GM21528 (cell line): Measurements from ENCODE around the gene SVIL.
"Not testable (repeated sequence)": the region's sequence is repeated elsewhere in the genome, so short reads cannot be mapped to it uniquely, and the experiment has no call there.

Experiments
- ATAC-seq: cut with Tn5 transposase; IDR thresholded peaks from one replicate; pipeline ENCODE4 v1.9.1; 2021; ENCODE audit warnings: mild to moderate bottlenecking, moderate library complexity; ENCODE audit not compliant: unreplicated experiment, low FRiP score

Gene SVIL

DNA sequence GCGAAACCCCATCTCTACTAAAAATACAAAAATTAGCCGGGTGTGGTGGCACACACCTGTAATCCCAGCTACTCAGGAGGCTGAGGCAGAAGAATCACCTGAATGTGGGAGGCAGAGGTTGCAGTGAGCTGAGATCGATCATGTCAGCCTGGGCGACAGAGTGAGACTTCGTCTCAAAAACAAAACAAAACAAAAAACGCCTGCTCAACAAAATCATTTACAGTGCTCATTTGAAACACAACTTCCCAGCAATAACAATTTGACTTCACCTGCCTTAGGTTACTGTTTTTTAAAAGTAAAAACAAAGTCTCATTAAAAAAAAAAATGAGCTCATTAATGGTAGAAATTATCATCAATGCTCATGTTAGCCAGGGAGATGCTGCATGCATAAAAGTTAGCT lies 10.4 kb downstream of the SVIL start:
- ATAC-seq: not testable (repeated sequence)

DNA sequence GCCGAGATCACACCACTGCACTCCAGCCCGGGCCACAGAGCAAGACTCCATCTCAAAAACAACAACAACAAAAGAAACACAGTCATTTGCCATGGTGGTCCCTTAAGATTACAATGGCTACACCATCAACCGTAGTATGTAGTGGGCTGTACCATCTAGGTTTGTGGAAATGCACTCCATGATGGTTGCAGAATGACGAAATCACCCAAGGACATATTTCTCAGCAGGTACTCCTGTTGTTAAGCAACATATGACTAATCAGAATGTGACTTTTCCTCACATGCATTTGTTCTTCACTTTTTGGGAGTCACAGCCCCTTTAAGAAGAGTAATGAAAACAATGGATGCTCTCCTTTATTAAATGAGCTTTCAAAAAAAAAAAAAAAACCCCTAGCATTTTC lies 11.0 kb downstream of the SVIL start:
- no peak for ATAC-seq

DNA sequence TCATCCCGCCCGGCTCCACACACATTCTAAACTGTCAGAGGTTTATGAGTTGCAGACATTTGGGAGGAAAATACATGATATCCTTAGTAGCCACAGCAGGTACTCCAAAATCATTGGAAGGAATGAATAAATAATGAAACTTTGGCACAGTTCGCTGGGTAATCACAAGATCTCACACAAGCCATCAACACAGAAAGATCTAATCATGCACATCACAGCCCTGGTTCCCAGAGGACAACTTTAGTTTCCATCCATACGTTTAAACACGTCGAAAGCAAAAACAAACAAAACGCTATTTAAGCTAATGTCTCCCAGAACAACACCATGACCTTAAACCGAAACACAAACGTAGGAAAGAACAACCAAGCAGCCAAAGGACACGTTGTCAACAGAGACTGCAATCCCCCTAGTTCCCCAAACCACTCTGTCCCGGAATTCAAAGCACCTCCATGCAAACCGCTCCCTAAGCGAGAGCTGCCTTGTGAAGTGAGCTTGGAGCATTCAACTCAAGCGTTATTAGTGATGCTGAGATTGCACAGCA lies 12.3 kb downstream of the SVIL start:
- ATAC-seq: no peak

DNA sequence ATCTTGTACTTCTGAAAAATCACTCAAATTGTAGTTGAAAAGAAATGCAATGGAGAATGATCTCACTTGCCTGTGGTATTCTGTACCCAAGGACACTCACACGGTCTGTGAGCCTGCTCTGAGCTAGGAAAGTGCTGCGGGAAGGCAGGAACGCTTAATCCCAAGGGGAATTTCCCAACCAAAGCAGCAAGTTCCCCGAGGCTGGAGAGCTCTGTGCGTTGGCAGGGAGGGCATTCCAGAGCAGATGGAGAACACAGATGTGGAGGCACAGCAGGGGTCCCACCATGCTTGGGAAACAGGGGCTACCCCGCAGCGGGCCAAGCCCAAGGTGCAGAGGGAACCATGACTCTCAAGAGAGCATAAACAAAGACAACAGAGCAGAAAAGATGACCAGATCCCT lies 13.6 kb downstream of the SVIL start:
- ATAC-seq: no peak

DNA sequence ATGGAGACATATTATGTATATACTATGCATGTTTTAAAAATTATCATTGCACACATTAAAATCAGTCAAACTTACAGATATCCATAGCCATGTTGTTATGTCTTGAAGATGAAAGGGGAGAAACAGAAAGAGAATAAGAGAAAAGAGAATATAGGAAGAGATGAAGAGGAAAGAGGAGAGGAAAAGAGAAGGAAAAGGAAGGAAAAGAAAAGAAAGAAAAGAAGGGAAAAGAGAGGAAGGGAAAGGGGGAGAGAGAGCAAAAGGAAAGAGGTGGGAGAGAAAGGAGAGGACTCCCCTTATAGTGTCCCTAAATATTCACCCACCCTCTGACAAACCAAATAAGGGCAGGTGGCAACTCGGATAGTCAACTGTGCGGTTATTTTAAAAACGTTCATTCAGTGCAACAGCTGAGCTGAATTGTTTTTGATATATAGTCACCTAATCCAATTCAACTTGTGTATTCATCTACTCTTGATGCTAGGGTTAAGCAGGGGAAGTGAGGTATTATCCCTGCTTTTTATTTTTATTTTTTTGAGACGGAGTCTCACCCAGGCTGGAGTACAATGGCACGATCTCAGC lies 14.6 kb downstream of the SVIL start:
- ATAC-seq: no peak

DNA sequence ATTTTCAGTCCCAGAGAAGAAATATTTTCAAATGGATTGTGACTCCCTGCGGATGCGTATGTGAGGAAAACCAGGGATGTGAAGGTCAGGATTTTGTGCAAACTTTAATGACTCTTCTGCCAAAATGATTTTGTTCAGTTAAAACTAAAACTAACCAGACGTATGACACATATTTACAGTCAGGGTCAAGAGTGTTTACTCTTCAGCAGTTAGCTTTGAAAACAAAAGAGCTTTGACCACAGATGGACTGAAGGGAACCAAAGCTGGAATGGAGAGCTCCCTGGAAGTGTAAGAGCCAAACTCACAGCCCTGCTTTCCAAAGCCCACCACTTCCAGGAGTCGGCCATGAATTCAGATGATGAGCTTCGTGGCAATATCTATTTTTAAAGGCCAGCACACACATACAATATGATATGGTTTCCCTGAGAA lies 15.5 kb downstream of the SVIL start:
- no peak for ATAC-seq

DNA sequence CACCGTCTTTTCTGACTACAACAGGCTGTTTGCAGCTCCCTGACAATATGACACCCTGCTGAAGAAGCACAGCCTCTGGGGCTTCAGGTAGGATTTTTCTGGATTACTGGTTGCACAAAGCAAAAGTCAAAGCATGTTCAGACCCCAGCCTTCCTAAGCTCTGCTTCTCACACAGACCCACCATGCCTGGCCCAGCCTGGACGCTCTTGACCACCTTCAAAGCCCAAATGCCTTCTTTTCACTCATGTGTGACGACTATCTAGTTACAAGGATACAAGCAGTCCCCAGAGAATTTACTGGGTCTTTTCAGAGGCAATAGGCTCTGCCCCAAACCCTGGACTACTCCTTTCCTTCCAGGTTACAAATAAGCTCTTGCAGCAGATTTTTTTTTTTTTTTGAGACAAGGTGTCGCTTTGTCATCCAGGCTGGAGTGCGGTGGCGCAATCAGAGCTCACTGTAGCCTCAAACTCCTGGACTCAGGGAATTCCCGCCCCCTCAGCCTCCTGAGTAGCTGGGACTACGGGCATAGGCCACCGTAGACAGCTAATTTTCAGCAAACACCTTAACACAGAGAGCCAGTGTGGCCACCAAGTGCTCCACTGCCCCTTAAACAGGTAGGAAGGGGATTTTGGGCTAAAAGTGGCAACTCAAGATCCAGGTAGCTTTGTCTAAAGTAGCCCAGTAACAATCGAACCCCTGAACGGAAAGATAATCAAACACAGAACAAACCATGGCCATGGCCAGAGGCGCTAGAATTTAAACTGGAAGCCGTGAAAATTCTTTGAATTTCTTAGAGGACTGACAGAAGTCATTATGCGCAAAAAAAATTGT lies 16.2 kb downstream of the SVIL start:
- ATAC-seq: no peak

DNA sequence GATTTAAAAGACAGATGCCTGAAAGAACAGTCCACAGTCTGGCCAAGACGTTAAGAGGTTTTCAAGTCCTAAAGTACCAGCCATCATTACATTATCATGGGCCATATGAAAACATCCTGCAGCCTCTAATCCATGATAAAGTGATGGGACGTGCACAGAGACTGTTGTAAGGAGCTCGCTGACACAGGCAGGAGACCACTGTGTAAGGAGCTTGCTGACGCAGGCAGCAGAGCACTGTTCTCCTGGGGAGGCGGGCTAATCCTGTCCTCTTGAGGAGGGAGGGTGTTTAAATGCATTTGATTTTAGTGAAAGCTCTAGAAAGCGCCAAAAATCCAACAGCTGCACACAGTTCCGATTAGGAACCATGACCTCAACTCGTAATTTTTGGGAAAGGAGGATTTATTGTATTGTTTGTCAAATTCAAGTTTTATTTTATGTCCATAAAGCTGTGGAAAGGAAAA lies 16.9 kb downstream of the SVIL start:
- ATAC-seq: no peak

DNA sequence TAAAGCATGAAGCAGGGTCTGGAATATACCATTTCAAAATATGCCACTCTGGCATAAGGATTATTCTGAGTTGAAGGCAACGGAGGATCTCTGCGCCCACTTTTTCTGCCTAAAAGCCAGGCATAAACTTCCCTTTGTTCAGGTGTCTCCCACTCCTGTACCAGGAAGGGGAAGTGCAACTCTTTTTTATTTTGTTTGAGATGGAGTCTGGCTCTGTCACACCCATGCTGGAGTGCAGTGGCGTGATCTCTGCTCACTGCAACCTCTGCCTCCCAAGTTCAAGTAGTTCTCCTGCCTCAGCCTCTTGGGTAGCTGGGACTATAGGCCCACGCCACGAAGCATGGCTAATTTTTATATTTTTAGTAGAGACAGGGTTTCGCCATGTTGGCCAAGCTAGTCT lies 18.2 kb downstream of the SVIL start:
- ATAC-seq: no peak

DNA sequence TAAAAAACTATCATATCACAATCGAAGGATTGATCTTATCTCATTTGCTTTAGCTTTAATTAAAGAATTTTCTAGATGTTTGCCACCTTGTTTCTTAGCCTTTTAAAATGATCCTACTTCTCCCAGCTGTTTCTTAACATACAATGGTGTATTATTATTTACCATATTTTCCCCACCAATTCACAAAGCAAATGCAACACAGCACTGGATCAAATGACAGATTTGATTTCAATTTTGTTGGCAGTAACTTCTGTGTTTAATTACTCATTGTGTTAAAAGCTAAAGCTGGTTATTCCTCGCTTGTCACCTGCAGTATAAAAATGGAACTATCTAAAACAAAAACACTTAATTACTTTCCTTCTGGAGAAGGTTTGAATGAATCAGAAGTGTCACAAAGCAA lies 19.6 kb downstream of the SVIL start:
- ATAC-seq: no peak

DNA sequence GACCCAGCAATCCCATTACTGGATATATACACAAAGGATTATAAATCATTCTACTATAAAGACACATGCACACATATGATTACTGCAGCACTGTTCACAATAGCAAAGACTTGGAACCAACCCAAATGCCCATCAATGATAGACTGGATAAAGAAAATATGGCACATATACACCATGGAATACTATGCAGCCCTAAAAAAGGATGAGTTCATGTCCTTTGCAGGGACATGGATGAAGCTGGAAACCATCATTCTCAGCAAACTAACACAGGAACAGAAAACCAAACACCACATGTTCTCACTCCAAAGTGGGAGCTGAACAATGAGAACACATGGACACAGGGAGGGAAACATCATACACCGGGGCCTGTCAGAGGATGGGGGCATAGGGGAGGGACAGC lies 20.5 kb downstream of the SVIL start:
- not testable (repeated sequence) for ATAC-seq

DNA sequence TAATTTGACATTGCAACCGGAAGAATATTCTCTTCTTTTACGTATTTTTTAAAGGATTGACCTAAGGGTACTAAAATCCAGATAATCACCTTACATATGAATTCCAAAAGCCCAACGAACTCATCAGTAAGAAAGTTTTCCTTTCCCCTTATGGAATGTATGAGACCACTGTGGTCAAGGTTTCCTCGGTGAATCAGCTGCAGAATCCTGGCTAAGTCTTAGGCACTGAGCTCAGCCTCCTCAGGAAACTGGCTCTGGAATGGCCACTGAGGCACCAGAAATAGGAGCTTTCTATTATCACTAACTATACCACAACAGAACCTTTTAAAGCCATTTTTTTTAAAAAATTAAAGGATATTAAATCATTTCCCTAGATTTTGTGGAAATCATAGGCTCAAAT lies 21.0 kb downstream of the SVIL start:
- ATAC-seq: no peak

DNA sequence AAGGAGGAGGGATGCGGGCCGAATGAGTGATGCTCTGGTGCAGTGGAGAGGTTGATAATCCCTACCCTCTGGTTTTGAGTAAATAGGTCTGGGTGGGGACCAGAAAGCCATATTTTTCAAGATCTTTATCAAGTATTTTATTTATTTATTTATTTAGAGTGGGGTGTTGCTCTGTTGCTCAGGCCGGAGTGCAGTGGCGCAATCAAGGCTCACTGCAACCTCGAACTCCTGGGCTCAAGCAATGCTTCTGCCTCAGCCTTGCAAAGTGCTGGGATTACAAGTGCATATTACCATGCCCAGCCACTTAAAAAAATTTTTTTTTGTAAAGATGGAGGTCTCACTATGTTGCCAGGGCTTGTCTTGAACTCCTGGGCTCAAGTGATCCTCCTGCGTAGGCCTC lies 21.6 kb downstream of the SVIL start:
- ATAC-seq: no peak

DNA sequence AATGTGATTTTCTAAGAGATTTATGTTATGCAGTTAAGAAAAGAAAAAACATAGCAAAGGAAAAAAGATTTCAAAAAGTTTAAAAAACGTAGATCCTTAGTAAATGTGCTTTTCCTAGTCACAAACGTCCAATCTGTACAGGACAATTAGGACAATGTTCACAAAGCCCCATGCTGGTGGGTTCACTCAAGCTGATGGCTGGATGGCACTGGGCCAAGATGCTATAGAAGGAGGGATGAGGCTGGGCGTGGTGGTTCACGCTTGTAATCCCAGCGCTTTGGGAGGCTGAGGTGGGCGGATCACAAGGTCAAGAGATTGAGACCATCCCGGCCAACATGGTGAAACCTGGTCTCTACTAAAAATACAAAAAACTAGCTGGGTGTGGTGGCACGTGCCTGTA lies 22.1 kb downstream of the SVIL start:
- no peak for ATAC-seq

DNA sequence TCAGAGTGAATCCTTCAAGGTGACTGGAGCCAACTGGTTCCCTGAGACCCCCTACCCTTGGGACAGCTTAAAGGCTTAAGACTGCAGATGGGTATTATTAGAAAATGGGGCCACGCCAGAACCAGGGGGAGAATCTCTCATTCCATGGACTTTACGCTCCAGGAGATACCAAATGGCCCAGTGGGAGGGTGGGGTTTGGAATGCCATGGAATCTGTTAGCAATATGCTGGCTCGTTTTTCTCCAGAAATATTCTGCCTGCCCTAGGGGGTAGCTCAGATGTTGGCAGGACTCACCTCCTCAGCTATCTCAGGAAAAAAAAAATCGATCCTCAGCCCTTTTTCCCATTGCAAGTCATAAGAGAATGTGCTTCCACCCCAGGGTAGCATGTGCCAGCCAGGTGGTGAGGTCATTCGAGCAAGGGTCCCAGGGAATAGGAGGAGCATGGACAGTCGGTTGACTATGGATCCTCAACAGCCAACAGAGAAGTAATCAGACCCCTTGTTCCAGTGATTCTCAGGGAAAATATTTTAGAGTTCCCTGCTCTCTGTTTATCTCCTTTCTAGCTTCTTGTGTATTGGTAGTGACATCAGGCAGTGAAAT lies 22.9 kb downstream of the SVIL start:
- no peak for ATAC-seq

DNA sequence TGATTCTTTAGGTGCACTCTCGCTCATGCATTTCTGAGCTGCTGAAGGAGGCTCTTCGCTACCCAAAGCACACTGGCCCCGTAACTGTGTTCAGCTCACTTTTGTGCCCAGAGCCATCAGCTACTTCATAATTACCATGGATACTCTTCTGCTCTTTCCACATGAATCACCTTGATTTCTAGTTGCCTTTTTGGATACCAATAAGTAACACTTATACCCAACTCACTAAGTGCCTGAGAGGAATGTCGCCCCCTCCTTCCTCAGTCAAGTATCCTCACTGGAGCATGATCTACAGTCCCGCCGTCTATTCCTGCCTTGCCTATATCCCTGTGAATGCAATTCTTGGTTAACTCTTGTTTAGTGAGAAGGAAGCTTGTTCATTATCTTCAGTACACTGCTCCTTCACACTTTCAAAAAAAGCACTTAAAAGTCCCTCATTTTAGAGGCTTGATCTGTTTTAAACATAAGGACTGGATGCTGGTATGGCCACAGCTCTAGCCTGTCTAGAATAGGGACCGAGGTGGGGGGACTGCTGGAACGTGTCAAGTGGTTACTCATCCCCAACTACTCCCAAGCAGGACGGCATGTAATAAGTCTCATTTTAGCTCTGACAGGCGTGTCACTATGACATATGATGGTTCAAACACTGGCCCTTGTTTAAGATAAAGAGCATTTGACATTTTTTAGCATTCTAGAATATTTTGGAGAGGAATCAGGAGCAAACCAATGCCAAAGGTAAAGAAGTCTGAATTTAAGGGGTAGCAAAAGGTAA lies 23.7 kb downstream of the SVIL start:
- ATAC-seq: no peak

DNA sequence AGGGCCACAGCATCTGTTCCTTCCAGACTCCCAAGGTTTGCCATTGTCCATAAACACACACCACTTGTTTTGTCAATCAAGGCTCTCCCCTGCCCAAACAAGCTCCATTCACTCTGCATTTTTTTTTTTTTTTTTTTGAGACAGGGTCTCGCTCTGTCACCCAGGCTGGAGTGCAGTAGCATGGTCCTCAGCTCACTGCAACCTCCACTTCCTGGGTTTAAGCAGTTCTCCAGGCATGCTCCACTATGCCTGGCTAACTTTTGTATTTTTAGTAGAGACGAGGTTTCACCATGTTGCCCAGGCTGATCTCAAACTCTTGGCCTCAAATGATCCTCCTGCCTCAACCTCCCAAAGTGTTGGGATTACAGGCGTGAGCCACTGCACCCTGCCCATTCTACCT lies 24.4 kb downstream of the SVIL start:
- not testable (repeated sequence) for ATAC-seq

DNA sequence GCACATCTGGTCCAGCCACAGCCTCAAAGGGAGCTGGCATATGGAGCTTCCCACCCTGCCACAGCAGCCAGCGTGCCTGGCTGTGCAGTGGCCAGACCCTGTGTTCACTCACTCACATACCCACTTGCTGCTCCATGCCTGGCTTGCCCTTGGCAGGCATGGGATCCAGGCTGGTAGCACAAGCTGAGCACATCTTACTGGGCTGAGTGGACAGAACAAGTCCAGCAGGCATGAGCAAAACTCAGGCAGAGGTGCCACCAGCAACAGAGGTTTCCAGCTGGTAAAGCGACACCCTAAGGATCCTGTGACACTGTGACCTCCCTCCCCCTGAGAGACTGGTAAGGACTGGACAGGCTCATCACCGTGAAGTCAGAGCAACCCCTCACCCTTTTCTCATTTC lies 25.1 kb downstream of the SVIL start:
- no peak for ATAC-seq

DNA sequence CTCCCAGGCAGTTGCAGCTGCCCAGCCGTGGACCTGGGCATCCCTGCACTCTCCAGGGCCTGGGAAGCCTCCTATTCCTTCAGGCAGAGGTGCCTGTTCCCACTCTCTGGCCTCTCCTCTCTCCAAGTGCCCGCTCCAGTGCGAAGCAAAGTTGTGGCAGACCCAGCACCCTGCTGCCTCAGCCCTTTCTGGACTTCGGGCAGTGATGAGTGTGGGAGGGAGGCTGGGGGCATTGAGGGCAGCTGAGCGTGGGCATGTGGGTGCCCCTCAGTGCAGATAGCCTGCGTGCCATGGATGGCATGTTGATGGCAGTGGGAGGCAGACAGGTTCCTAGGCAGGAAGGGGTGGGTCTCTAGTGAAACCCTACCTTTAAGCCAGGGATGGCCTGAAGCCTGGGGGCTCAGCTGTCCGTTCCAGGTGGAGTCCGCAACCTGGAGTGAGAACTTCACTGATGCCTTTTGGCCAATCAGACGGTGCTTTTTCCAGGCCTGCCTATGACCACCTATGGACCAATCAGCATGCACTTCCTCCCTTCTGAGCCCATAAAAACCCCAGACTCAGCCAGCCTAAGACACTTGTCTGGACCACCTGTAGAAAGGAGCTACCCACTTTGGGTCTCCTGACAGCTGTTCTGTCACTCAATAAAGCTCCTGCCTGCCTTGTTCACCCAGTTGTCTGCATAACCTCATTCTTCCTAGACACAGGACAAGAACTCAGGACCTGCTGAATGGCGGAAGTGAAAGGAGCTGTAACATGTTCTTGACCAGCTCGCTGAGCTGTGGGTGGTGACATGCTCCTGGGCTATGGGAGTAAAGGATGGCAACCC lies 26.1 kb downstream of the SVIL start:
- ATAC-seq: no peak

DNA sequence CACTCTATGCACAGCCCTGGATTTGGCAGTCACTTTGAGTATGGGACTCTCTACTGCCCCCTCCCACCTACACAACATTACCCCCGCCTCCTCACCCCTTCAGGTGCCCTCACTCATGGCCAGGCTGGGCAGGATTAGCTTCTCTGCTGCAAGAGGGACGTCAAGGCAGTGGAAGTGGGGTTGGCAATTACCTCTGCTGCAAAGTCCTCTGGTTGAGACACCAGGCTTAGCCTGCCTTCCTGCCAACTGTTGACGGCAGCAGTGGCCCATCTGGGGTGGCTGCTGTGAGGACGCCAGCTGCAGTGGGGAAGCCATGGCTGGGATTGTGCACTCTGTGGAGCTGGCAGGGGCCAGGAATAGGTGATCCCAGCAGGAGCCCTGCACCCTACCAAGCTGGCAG lies 26.7 kb downstream of the SVIL start:
- ATAC-seq: no peak
